Endothelial cell (in vitro differentiated cells): Measurements from ENCODE around the gene RAD51B. TPM values are rescaled to one million over a fixed set of nuclear protein-coding genes. Genes with fewer than 3 reads are reported as not detected.

ENCODE experiments used
- DNase-seq: peaks from one replicate; pipeline ENCODE4 v3.0.0; 2021; ENCODE audit warnings: low spot score
- H3K27ac Mint-ChIP-seq: one replicate; pipeline ENCODE4 v1.8.0; 2021; ENCODE audit warnings: mixed read lengths, inconsistent platforms; ENCODE audit not compliant: unreplicated experiment
- H3K27me3 Mint-ChIP-seq: one replicate; pipeline ENCODE4 v1.8.0; 2021; ENCODE audit warnings: mild to moderate bottlenecking, moderate library complexity, mixed read lengths, inconsistent platforms; ENCODE audit not compliant: unreplicated experiment
- H3K36me3 Mint-ChIP-seq: one replicate; pipeline ENCODE4 v1.8.0; 2021; ENCODE audit warnings: mild to moderate bottlenecking, low read depth, mixed read lengths, inconsistent platforms; ENCODE audit not compliant: unreplicated experiment
- H3K4me1 Mint-ChIP-seq: one replicate; pipeline ENCODE4 v1.8.0; 2021; ENCODE audit warnings: mild to moderate bottlenecking, mixed read lengths, inconsistent platforms; ENCODE audit not compliant: unreplicated experiment
- H3K4me3 Mint-ChIP-seq: one replicate; pipeline ENCODE4 v1.8.0; 2021; ENCODE audit warnings: mild to moderate bottlenecking, mixed read lengths, inconsistent platforms; ENCODE audit not compliant: unreplicated experiment
- H3K9me3 Mint-ChIP-seq: one replicate; pipeline ENCODE4 v1.8.0; 2021; ENCODE audit warnings: mixed read lengths, inconsistent platforms; ENCODE audit not compliant: unreplicated experiment
- CTCF ChIP-seq: fragments of 200-600 bp; sonication (generic); IDR thresholded peaks from one replicate; pipeline ENCODE4 v1.5.0; 2021; ENCODE audit warnings: antibody characterized with exemption; ENCODE audit not compliant: unreplicated experiment
- total RNA-seq: library from RNA; stranded (reverse); fragmentation: NEBNext Ultra II Directional; extraction: Animal tissue kit (Norgen Biotek cat#: 25700); gene quantifications from one replicate; pipeline ENCODE4 v1.2.1, GENCODE V29; 2021; ENCODE audit not compliant: unreplicated experiment

RAD51B gene
- total RNA-seq, 1 donor from 2014 or later, result 23.5 TPM

DNA sequence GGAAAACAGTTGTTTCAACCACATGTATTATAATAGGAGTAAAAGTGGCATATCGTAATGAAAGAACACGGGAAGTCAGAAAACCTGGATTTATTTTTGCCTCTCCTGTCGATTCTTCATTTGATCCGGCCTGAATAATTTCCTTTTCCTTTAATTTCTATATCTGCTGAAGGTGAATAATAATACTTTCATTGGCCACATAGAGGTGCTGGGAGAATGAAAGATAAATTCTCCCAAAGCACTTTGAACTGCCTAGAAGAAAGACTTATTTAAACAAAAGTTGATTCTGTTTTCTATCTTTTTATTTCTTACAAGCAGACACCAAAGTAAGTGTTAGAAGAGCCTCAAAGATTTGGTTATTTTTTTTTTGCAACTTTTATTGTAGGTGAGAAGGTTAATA lies 339.1 kb downstream of the RAD51B start:
- no peaks in the 10 kb centered on the region for H3K4me1 Mint-ChIP-seq
- H3K36me3 Mint-ChIP-seq, result no peaks in the 10 kb centered on the region
- DNase-seq, result no peak
- H3K4me3 Mint-ChIP-seq, result no peak overlapping the region
- H3K27me3 Mint-ChIP-seq, result no peaks in the 10 kb centered on the region
- no peak for TF ChIP-seq CTCF
- no peaks in the 10 kb centered on the region for H3K9me3 Mint-ChIP-seq
- no peak overlapping the region for H3K27ac Mint-ChIP-seq

- Mint-ChIP-seq H3K27me3 (no peaks in the 10 kb centered on the region), H3K4me1 (no peaks in the 10 kb centered on the region), H3K9me3 (no peaks in the 10 kb centered on the region), H3K4me3 (no peak overlapping the region), H3K27ac (no peak overlapping the region), H3K36me3 (no peaks in the 10 kb centered on the region)
- no peak for DNase-seq
- no peak for TF ChIP-seq CTCF
These were observed 340.4 kb downstream of the RAD51B start for GRCh38 chr14:68159701-68160633.

- Mint-ChIP-seq H3K36me3 (no peaks in the 10 kb centered on the region), H3K4me3 (no peak overlapping the region), H3K4me1 (no peaks in the 10 kb centered on the region), H3K9me3 (no peaks in the 10 kb centered on the region), H3K27me3 (no peaks in the 10 kb centered on the region), H3K27ac (no peak overlapping the region)
- DNase-seq, result no peak
- TF ChIP-seq CTCF, result no peak
These were observed 341.4 kb downstream of the RAD51B start for GRCh38 chr14:68160779-68161546.

DNA sequence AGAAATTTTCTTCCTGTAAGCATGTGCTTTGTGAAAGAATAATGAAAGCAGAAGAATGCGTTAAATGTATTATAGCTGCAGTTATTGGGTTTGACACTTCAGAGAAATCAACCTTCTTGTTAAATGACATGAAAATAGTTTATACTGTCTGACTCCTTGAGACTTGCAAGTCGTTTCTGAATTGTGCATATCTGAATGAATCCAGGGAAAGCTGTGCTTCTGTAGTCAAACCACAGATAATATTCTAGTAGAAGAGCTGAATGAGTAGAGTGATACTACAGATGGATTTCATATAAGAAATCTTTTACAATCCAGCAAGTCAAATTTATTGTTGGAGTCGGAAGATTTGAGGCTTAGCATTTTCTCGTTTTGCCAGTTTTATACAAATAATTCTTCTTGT lies 343.3 kb downstream of the RAD51B start:
- no peaks in the 10 kb centered on the region for H3K36me3 Mint-ChIP-seq
- no peak overlapping the region for H3K4me3 Mint-ChIP-seq
- no peaks in the 10 kb centered on the region for H3K9me3 Mint-ChIP-seq
- no peak overlapping the region for H3K27ac Mint-ChIP-seq
- no peaks in the 10 kb centered on the region for H3K27me3 Mint-ChIP-seq
- no peaks in the 10 kb centered on the region for H3K4me1 Mint-ChIP-seq
- no peak for DNase-seq
- TF ChIP-seq CTCF, result no peak

DNA sequence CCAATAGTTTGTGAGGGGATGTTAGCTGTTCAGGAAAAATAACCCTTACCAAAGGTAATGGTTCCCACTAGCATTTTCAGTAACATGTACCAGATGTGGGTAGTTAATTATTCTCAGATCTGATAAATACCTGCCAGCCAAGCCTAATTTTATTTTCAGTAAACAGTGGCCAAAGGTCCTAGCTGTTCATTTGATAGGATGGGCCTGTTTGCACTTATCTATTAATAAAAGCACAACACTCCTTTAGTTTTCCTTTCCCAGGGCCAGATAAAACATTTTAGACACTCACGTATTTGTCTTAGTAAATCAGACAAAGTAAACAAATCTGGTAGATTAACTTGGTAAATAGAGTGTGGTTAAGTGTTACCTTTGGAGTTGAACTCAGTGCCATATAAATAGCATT lies 345.1 kb downstream of the RAD51B start:
- no peak overlapping the region for H3K27ac Mint-ChIP-seq
- H3K4me3 Mint-ChIP-seq, result no peak overlapping the region
- no peaks in the 10 kb centered on the region for H3K4me1 Mint-ChIP-seq
- TF ChIP-seq CTCF, result no peak
- no peaks in the 10 kb centered on the region for H3K36me3 Mint-ChIP-seq
- H3K9me3 Mint-ChIP-seq, result no peaks in the 10 kb centered on the region
- DNase-seq, result no peak
- H3K27me3 Mint-ChIP-seq, result no peaks in the 10 kb centered on the region
